Stimulated activated CD8-positive, alpha-beta memory T cell treated with anti-CD3 and anti-CD28 coated beads, Interleukin-4, amount 100 ng/mL, for 1 hour (primary cell): ENCODE results near the gene SMIM7.

ENCODE experiments used
- DNase-seq, 2 donors: peaks; one replicate each; pipeline ENCODE4 v3.0.0-alpha.2; 2020; ENCODE audit warnings: low read depth in 2 of 2, low spot score in 1 of 2

Gene SMIM7

DNA sequence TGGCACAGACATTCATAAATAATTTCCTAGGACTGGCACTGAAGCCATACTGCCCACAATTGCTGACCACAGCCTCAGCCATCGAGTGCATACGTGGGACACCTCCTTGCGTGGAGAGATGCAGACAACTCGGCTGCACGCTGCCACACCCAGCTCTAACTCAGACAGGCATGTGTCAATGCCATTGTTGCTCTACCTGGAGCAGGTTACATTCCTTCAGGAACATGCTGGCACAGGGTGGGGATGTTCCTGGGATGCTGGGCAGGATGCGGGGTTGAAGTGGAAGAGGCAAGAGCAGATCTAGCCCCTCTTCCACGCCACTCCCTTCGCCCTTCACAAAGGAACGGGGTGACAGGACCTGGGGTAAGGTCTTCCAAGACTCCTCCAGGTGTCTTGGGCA, 63.5 kb downstream of the SMIM7 start:
- DNase-seq, result no peak
